Activated naive CD8-positive, alpha-beta T cell treated with anti-CD3 and anti-CD28 coated beads, Interleukin-2, amount 10 ng/mL, durations not matched to agents 7 days and 5 days (primary cell): ENCODE data around the gene PERM1. TPM values are rescaled to one million over a fixed set of nuclear protein-coding genes. Genes with fewer than 3 reads are reported as not detected.
A peak's percentile ranks its signal among the peaks of the same experiment; 100 is the strongest.
"Not testable (repeated sequence)": the region's sequence is repeated elsewhere in the genome, so short reads cannot be mapped to it uniquely, and the experiment has no call there.

ENCODE experiments used
- ATAC-seq: fragments of 150-1000 bp; cut with Tn5 transposase; one replicate; pipeline ENCODE4 v1.10.0; 2021; ENCODE audit warnings: low read depth, moderate library complexity
- POLR2A ChIA-PET: fragments of 350-600 bp; sonication (Branson Sonifier 250); formaldehyde crosslinking; loops from one replicate; lab custom pipeline; 2021; ENCODE audit warnings: antibody characterized with exemption; lab: Charles Lee
- DNase-seq: peaks from one replicate; pipeline ENCODE4 v3.0.0; 2021
- H3K27ac Mint-ChIP-seq: one replicate; pipeline ENCODE4 v1.8.0; 2022; ENCODE audit warnings: mild to moderate bottlenecking, mixed read lengths
- H3K27me3 Mint-ChIP-seq: one replicate; pipeline ENCODE4 v1.8.0; 2022; ENCODE audit warnings: mild to moderate bottlenecking, moderate library complexity, mixed read lengths
- H3K36me3 Mint-ChIP-seq: one replicate; pipeline ENCODE4 v1.8.0; 2021; ENCODE audit warnings: mild to moderate bottlenecking, mixed read lengths
- H3K4me1 Mint-ChIP-seq: one replicate; pipeline ENCODE4 v1.8.0; 2021; ENCODE audit warnings: mixed read lengths
- H3K4me3 Mint-ChIP-seq: one replicate; pipeline ENCODE4 v1.8.0; 2022; ENCODE audit warnings: mild to moderate bottlenecking, moderate library complexity, mixed read lengths
- H3K9me3 Mint-ChIP-seq: one replicate; pipeline ENCODE4 v1.8.0; 2021; ENCODE audit warnings: mixed read lengths
- total RNA-seq, 2 experiments: library from RNA; stranded (reverse); gene quantifications; one replicate each; pipeline ENCODE4 v1.2.3, GENCODE V29; 2021

The PERM1 gene
- total RNA-seq, 2 experiments from 2014 or later: not detected

DNA sequence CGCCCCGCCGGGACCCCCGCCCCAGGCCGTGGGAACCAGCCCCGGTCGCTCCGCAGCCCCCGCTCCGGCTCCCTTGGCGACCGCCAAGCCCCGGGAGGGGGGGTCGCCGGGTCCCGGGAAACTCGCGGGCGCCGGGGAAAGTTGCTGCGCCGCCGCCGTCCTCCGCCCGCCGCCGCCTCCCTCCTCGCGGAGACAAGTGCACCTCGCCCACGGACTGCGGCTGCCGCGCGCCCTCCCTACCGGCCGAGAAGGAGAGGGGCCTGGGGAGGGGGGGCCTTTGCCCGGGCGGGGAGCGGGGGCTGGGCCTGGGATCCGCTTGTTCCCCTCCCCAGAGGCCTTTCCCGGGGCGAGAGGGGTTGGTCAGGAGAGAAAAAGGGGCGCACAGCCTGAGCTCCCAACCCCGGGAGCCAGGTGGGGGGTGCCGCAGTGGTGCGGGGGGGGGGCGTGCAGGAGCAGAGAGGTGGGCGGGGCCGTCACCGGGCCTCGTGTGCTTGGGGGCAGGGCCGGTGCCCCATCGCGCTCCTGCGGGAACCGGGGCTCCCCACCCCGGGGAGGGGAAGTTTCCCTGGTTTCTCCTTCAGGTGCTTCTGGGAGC is 38.6 kb upstream of the PERM1 start:
- Mint-ChIP-seq H3K27me3 (peaks cover 2% of the 10 kb centered on the region), H3K9me3 (no peaks in the 10 kb centered on the region), H3K36me3 (peaks cover 9% of the 10 kb centered on the region), H3K4me3 (peak overlapping the region; percentile 30), H3K4me1 (peaks cover 6% of the 10 kb centered on the region), H3K27ac (no peak overlapping the region)
- DNase-seq: no peak
- POLR2A ChIA-PET: no interaction called here
- ATAC-seq: no peak

GRCh38 chr1:1020000-1020404 is 38.1 kb upstream of the PERM1 start, which contains the start of gene AGRN:
TSS of gene AGRN (plus strand) at chr1:1020120. CDS start at chr1:1020173, 53 bp downstream.
- peak within 1 kb of the TSS; percentile 30 for H3K27ac Mint-ChIP-seq
- H3K4me3 Mint-ChIP-seq: peak within 1 kb of the TSS; percentile 60
- DNase-seq (peak; percentile 77), ATAC-seq (peak; percentile 27)
- H3K9me3 Mint-ChIP-seq: no peaks in the 10 kb centered on the region
- H3K27me3 Mint-ChIP-seq: peaks cover 2% of the 10 kb centered on the region
- peaks cover 12% of the 10 kb centered on the region for H3K36me3 Mint-ChIP-seq
- peaks cover 8% of the 10 kb centered on the region for H3K4me1 Mint-ChIP-seq
- POLR2A ChIA-PET: interaction anchor here (0.9 to 1.0 kb wide), 2 partner anchors 18 to 39 kb away, joined by 3 to 6 read pairs; no protein-coding TSS in a partner anchor

DNA sequence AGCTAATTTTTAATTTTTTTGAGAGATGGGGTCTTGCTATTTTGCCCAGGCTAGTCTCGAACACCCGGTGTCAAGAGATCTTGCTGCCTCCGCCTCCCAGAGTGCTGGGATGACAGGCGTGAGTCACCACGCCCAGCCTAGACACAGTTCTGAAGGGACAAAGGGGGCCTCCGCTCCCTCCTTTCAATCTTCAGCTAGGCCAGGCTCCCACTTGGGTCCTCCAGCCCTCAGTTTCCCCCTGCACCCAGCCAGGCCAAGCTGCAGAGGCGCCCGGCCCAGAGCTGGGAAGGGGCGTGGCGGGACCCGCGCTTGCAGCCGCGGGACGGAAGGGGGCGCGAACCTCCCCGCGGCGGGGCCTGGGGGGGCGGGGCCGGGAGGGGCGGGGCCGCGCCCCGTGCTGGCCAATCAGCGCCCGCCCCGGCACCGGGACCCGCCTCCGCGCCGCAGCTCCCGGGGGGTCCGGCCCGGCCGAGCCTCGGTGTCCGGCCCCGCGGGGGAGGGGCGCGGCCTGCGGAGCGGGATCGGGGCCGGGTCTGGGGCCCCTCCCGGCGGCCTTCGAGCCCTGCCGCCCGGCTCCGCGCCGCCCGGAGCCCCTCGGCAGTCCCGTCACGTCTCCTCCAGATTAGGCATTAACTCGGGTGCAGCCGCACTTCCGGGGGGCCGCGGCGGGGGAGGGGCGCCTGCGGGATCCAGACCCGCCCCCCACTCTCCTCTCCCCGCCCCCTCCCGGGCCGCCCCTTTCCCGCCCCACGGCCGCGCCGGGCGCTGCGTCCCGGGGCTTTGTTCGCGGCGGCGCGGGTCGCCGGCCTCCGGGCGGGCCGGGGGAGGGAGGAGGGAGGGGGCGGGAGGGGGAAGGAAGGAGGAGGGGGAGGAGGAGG is 37.5 kb upstream of the PERM1 start:
- H3K9me3 Mint-ChIP-seq: no peaks in the 10 kb centered on the region

DNA sequence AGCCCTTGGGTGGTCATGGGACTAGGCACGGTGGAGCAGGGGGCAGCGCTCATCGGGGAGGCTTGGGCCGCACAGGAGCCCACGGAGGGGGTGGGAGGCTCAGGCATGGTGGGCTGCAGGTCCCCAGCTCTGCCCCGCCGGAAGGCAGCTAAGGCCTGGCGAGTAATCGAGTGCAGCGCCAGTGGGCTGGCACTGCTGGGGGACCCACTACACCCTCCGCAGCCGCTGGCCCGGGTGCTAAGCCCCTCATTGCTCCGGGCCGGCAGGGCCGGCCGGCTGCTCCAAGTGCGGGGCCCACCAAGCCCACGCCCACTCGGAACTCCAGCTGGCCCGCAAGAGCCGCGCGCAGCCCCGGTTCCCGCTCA is 36.4 kb upstream of the PERM1 start:
- POLR2A ChIA-PET: interaction anchor here (1.4 to 1.7 kb wide), 2 partner anchors 17 to 21 kb away, joined by 4 to 9 read pairs; no protein-coding TSS in a partner anchor
- not testable (repeated sequence) for H3K4me3 Mint-ChIP-seq, H3K9me3 Mint-ChIP-seq, H3K27me3 Mint-ChIP-seq, H3K27ac Mint-ChIP-seq, DNase-seq, ATAC-seq
- Mint-ChIP-seq H3K36me3 (peaks cover 29% of the 10 kb centered on the region), H3K4me1 (peaks cover 12% of the 10 kb centered on the region)

More for the DNA sequence above, 37.5 kb upstream of the PERM1 start:
- peak overlapping the region; percentile 30 for H3K27ac Mint-ChIP-seq
- H3K27me3 Mint-ChIP-seq: peaks cover 2% of the 10 kb centered on the region
- DNase-seq (peak; percentile 91), ATAC-seq (peak; percentile 73)
- H3K4me3 Mint-ChIP-seq: peak overlapping the region; percentile 60
- POLR2A ChIA-PET: interaction anchor here (0.8 to 1.4 kb wide), 6 partner anchors 14 to 44 kb away, joined by 3 to 9 read pairs (median 5); no protein-coding TSS in a partner anchor
- peaks cover 12% of the 10 kb centered on the region for H3K4me1 Mint-ChIP-seq
- peaks cover 18% of the 10 kb centered on the region for H3K36me3 Mint-ChIP-seq

GRCh38 chr1:1017397-1018320 is 35.8 kb upstream of the PERM1 start:
- POLR2A ChIA-PET: interaction anchor here (1.7 kb wide), 1 partner anchor 16 kb away, joined by 4 read pairs; no protein-coding TSS in a partner anchor
- peak; percentile 43 for DNase-seq
- peak overlapping the region; percentile 48 for H3K4me3 Mint-ChIP-seq
- H3K27ac Mint-ChIP-seq: peak overlapping the region; percentile 66
- not testable (repeated sequence) for H3K9me3 Mint-ChIP-seq, ATAC-seq, H3K27me3 Mint-ChIP-seq
- H3K4me1 Mint-ChIP-seq: peaks cover 15% of the 10 kb centered on the region
- peaks cover 30% of the 10 kb centered on the region for H3K36me3 Mint-ChIP-seq

DNA sequence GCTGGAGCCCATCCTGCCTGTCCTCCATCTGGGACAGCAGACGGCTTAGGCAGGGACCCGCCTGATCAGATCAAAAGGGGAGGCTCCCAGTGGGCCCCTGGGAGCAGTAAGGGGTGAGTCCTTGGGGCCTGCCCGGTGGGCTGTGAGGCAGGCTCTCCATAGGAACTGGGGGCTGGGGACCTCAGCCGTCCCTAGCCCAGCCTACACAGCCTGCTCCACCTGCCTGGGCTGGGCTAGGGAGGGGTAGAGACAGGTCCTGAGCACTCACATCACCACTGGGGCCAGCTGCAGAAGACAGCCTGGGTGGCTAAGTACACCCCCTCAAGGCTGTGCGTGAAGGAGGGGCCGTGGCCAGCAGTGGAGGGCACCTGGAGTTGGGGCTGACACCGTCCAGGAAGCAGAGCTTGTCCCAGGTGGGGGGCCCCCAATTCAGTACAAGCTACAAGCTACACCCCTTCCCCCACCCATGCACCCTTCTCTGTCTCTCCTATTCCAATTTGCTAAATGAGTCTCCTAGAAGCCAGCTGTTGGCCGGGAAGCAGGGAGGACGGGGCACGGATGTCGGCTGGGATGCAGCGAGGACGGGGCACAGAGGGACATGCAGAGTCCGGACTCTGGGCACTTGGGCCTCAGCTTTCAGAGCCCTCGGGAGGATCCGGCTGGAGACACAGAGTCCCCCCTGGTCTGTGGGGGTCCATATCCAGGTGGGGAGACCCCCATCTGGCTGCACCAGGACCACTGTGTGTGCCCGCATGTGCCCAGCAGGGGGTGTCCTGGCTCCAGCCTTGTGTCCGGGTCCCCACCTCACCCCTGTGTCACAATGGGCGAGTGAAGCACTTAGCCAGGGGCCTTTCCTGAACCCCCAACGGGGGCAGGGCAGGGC is 33.1 kb upstream of the PERM1 start:
- no peaks in the 10 kb centered on the region for H3K9me3 Mint-ChIP-seq

DNA sequence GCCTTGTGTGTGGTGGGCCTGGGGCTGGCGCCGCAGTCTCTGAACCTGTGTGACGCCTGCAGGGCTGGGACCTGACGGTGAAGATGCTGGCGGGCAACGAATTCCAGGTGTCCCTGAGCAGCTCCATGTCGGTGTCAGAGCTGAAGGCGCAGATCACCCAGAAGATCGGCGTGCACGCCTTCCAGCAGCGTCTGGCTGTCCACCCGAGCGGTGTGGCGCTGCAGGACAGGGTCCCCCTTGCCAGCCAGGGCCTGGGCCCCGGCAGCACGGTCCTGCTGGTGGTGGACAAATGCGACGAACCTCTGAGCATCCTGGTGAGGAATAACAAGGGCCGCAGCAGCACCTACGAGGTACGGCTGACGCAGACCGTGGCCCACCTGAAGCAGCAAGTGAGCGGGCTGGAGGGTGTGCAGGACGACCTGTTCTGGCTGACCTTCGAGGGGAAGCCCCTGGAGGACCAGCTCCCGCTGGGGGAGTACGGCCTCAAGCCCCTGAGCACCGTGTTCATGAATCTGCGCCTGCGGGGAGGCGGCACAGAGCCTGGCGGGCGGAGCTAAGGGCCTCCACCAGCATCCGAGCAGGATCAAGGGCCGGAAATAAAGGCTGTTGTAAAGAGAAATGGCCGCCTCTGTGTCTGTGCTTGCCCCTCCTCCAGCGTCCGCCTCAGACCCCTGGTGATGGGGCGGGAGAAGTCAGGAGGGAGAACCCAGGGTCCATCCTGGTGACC is 32.2 kb upstream of the PERM1 start:
- DNase-seq: peak; percentile 54
- no peak for ATAC-seq
- H3K36me3 Mint-ChIP-seq: peaks cover 30% of the 10 kb centered on the region
- no peaks in the 10 kb centered on the region for H3K27me3 Mint-ChIP-seq
- peak overlapping the region; percentile 95 for H3K27ac Mint-ChIP-seq
- peak overlapping the region; percentile 87 for H3K4me3 Mint-ChIP-seq
- no peaks in the 10 kb centered on the region for H3K9me3 Mint-ChIP-seq
- H3K4me1 Mint-ChIP-seq: peaks cover 24% of the 10 kb centered on the region
- POLR2A ChIA-PET: interaction anchor here (0.6 to 3.5 kb wide), 21 partner anchors 8 to 334 kb away, joined by 3 to 28 read pairs (median 4); partner anchors contain the start of gene UBE2J2

More for the DNA sequence above, 33.1 kb upstream of the PERM1 start:
- Mint-ChIP-seq H3K27ac (peak overlapping the region; percentile 95), H3K4me3 (peak overlapping the region; percentile 87), H3K27me3 (no peaks in the 10 kb centered on the region), H3K36me3 (peaks cover 30% of the 10 kb centered on the region), H3K4me1 (peaks cover 24% of the 10 kb centered on the region)
- no peak for ATAC-seq
- POLR2A ChIA-PET: interaction anchor here (1.1 to 3.5 kb wide), 8 partner anchors 10 to 236 kb away, joined by 3 to 28 read pairs (median 4); no protein-coding TSS in a partner anchor
- peak; percentile 54 for DNase-seq

- H3K36me3 Mint-ChIP-seq: peaks cover 30% of the 10 kb centered on the region
- H3K4me3 Mint-ChIP-seq: peak within 1 kb of the TSS; percentile 87
- no peaks in the 10 kb centered on the region for H3K27me3 Mint-ChIP-seq
- H3K9me3 Mint-ChIP-seq: no peaks in the 10 kb centered on the region
- POLR2A ChIA-PET: interaction anchor here (0.6 to 3.5 kb wide), 21 partner anchors 8 to 1817 kb away, joined by 3 to 28 read pairs (median 4); partner anchors contain the start of gene UBE2J2
- DNase-seq (peak; percentile 91), ATAC-seq (peak; percentile 90)
- peak within 1 kb of the TSS; percentile 95 for H3K27ac Mint-ChIP-seq
- H3K4me1 Mint-ChIP-seq: peaks cover 24% of the 10 kb centered on the region
These were observed 31.4 kb upstream of the PERM1 start, which contains the start of gene ISG15 for GRCh38 chr1:1013105-1013921. TSS of gene ISG15 (plus strand) at chr1:1013497. CDS start at chr1:1013574, 77 bp downstream.

DNA sequence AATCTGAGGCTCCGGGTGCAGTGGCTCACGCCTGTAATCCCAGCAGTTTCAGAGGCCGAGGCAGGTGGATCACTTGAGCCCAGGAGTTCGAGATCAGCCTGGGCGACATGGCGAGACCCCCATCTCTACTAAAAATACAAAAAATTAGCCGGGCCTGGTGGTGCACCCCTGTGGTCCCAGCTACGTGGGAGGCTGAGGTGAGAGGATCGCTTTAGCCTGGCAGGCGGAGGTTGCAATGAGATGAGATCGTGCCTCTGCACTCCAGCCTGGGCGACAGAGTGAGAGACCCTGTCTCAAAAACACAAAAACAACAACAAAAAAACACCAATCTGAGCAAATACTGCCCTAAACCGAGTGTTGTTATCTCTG is 30.8 kb upstream of the PERM1 start:
- peak; percentile 5 for ATAC-seq
- peaks cover 24% of the 10 kb centered on the region for H3K4me1 Mint-ChIP-seq
- H3K9me3 Mint-ChIP-seq, DNase-seq, H3K27me3 Mint-ChIP-seq: not testable (repeated sequence)
- H3K4me3 Mint-ChIP-seq: peak overlapping the region; percentile 87
- POLR2A ChIA-PET: interaction anchor here (0.7 to 3.5 kb wide), 14 partner anchors 7 to 1818 kb away, joined by 3 to 28 read pairs (median 6); partner anchors contain the start of genes AURKAIP1 and UBE2J2
- peak overlapping the region; percentile 95 for H3K27ac Mint-ChIP-seq
- peaks cover 30% of the 10 kb centered on the region for H3K36me3 Mint-ChIP-seq

GRCh38 chr1:1011396-1011949 is 29.6 kb upstream of the PERM1 start:
- POLR2A ChIA-PET: interaction anchor here (1.2 kb wide), 1 partner anchor 364 kb away, joined by 3 read pairs; the partner anchor contains the start of gene AURKAIP1
- H3K36me3 Mint-ChIP-seq: peaks cover 21% of the 10 kb centered on the region
- DNase-seq: no peak
- H3K4me1 Mint-ChIP-seq: peaks cover 19% of the 10 kb centered on the region
- peak overlapping the region; percentile 42 for H3K27ac Mint-ChIP-seq
- no peaks in the 10 kb centered on the region for H3K9me3 Mint-ChIP-seq
- H3K4me3 Mint-ChIP-seq: no peak overlapping the region
- H3K27me3 Mint-ChIP-seq: no peaks in the 10 kb centered on the region
- ATAC-seq: no peak
